NOMO-1 treated with dmso at 0.1 percent for 144 hours (cell line): ENCODE measurements around the gene NTRK1.
"Not testable (repeated sequence)": the region's sequence is repeated elsewhere in the genome, so short reads cannot be mapped to it uniquely, and the experiment has no call there.

Experiments
- DNase-seq: peaks from one replicate; lab custom pipeline; 2025; ENCODE audit not compliant: unreplicated experiment; lab: John Stamatoyannopoulos, UW

NTRK1 gene

DNA sequence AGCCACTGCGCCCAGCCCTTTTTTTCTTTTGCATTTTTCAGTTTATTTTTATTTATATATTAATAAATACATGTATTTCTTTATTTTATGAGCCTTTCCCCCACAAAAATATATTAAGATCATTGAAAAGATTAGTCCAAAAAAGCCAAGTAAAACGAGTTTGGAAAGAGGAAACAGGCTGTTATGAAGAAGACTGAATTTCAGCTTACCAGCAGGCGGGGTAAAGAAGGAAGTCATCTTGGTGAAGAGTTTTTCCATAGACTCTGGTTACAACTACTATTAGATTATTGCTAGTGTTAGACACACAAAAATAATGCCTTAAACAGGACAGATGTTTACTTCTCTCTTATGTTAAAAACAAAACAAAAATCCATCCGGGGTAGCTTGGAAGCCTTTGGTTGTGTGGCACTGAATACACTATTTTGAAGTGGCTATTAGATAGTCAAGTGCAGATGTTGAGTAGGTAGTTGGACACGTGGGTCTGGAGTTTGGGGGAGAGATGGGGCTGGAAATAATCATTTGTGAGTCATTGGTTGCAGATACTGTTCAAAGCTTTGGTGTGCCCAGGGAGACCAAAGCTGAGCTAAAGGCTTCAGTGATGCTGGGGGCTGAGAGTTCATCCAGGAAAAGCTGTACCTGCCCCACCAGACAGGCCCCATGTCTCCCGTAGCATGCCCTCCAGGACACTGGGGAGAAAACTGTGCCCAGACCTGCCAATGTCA lies 51.1 kb downstream of the NTRK1 start:
- peak; percentile 42 for DNase-seq

- no peak for DNase-seq
These were observed 51.6 kb downstream of the NTRK1 start for GRCh38 chr1:156912310-156912709.

GRCh38 chr1:156912861-156913808 lies 52.5 kb downstream of the NTRK1 start:
- DNase-seq: no peak

- no peak for DNase-seq
These were observed 53.2 kb downstream of the NTRK1 start for GRCh38 chr1:156913809-156914387.

GRCh38 chr1:156914440-156914856 lies 53.8 kb downstream of the NTRK1 start:
- no peak for DNase-seq

- DNase-seq: peak; percentile 65
These were observed 59.8 kb downstream of the NTRK1 start, which contains the start of gene LRRC71 for GRCh38 chr1:156920233-156921052. TSS of gene LRRC71 (plus strand) at chr1:156920632. CDS start at chr1:156920804, 172 bp downstream.

- DNase-seq: no peak
These were observed 60.4 kb downstream of the NTRK1 start for GRCh38 chr1:156921053-156921529.

DNA sequence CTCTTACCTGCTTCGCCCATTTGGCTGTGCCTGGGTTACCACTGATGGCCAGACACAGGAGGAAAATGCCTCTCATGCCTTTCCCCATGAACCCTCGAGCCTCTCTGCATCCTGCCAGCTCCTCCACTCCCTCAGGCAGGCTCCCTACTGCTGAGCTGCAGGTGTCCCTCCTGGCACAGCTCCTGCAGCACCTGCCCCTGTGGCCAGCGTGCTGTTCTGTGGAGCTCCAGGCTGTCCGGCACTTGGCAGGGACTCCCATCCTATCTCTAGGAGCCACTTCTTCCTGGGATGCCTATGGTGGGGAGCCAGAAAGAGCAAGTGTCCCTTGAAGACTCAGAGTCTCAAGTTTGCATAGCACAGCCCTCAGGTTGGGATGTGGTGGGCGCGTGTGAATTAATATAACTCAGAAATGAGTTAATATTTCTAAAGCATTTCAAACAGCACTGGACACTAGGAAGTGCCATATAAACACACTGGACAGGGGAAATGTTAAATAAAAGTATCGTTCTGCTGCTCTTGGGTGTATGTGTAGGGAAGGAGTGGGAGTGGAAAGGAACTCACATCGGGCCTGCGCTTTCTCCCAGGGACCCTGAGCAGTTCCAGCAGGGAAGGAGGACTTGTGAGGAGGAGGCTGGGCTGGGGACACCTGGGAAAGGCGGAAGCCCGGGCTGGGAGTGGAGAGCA lies 62.5 kb downstream of the NTRK1 start:
- DNase-seq: no peak

DNA sequence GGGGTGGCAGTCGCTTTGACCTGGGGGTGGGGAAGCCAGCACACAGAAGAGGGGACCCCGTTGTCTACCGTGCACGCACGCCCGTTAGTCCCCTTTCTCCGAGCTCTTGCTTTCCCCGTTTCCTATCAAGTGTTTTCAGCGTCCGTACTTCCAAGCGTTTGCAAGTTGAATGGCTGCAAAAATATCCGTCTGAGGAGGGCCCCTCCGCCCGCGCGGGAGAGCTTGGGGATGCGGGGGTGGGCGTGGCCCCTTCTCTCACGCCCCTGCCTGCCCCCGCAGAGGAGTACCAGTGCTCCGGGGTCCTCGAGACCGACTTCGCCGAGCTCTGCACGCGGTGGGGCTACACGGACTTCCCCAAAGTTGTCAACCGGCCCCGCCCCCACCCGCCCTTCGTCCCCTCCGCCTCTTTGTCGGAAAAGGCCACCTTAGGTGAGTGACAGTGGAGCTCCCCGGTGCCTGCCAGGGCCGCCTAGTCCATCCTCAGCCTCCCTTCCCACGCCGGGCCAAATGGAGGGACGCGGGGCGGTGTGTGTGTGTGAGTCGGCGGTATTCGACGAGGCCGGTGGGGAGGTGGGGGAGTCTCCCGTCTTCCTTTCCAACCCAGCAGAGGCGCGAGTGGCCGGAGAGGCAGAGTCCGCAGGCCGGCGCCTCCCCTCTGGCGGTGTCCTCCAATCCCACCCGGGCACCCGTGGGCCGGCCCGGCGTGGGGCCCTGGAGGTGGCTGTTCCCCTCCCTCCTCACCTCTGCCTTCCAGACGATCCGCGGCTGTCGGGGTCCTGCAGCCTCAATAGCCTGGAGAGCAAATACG lies 63.2 kb downstream of the NTRK1 start:
- no peak for DNase-seq

- DNase-seq: no peak
These were observed 64.0 kb downstream of the NTRK1 start for GRCh38 chr1:156924478-156925153.

DNA sequence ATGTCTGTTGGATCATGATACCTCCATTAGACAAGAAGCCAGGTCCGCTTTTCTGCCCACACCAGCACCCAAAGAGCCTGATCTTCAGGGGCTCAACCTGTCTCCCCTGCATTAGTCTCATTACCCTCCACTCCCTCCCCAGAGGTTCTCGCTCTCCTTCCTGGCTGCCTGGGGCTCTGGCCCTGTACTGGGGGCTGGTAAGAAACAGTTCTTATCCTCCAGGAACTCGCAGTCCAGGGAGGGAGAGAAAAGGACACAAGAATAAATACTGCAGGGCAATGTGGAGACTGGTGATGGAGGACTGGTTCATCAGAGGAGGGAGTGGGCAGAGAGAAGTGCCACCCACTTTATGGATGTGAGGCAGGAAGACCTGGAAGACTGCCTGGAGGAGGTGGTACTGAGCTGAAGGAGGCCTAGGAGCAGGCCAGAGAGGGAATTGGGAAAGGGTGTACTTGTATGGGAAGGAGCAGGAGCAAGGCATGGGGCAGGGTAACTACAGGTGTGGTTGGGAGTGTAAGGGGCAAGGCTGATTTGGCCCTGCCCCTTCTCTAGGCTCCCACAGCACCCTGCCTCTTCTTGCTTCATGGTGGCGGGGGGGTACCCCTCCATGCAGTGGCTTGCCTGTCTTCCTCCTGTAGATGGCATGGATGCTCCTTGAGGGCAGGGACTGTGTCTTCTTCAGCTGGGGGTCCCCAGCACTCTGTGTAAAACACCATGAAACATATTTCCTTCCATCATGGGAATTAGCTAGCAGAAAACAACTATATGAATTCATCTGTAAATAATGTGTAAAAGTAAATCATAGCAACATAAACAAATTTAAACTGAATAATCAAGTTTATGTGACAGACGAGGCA lies 64.7 kb downstream of the NTRK1 start:
- DNase-seq: no peak

DNA sequence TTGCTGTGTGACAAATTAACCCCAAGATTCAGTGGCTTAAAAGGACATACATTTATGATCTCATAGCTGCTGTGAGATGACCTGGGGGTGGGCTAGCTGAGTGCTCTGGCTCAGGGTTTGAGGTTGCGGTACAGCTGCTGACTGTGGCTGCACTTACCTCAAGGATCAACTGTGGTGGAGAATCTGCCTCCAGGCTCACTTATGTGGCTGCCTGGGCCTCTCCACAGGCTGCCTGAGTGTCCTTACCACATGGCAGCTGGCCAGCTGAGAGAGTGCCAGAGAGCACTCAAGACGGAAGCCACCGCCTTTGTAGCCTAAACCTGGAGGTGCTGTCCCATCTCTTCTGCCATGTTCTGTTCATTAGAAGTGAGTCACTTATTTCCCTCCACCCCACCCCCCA lies 65.5 kb downstream of the NTRK1 start:
- no peak for DNase-seq

DNA sequence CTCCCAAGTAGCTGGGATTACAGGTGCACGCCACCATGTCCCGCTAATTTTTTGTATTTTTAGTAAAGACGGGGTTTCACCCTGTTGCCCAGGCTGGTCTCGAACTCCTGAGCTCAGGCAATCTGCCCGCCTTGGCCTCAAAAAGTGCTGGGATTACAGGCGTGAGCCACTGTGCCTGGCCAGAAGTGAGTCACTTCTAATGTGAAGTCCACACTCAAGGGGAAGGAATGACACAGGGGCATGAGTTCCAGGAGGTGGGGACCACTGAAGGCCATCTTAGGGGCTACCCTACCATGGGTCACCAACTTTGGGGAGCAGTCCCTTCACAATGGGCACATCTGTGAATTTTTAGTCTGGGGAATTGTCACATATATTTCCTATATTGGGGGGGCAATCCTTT lies 66.0 kb downstream of the NTRK1 start:
- DNase-seq: not testable (repeated sequence)

- DNase-seq: no peak
These were observed 66.8 kb downstream of the NTRK1 start for GRCh38 chr1:156927215-156928042.

- DNase-seq: no peak
These were observed 67.5 kb downstream of the NTRK1 start for GRCh38 chr1:156928043-156928602.

DNA sequence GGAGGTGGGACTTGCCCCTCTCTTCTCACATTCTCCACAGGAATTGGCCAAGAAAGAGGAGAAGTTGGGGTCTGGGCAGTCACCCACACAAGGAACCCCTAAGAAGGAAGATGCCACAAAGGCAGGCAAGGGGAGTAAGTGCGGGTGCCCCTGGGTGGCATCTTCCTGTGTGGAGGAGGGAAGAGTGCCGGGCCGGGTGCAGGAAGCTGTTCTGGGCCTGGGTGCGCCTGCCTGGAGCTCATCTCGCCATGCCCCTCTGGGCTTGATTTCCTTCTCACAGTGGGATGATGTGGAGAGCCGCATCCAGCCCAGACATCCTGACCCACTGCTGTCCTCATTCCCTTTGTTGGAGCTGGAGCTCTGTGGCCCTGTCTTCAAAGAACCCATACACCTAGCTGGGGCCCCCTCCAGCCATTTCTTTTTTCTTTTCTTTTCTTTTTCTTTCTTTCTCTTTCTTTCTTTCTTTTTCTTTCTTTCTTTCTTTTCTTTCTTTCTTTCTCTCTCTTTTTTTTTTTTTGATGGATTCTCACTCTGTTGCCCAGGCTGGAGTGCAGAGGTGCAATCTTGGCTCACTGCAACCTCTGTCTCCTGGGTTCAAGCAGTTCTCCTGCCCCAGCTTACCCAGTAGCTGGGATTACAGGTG lies 69.1 kb downstream of the NTRK1 start:
- no peak for DNase-seq
